IgD-negative memory B cell (primary cell): ENCODE measurements around the gene CADPS. TPM values are rescaled to one million over a fixed set of nuclear protein-coding genes. Genes with fewer than 3 reads are reported as not detected.

Experiments
- H3K27ac Mint-ChIP-seq, 3 donors: one replicate each; pipeline ENCODE4 v1.8.0; 2020 to 2022; ENCODE audit warnings: mild to moderate bottlenecking in 3 of 3, mixed read lengths in 3 of 3, moderate library complexity in 1 of 3
- H3K27me3 Mint-ChIP-seq: one replicate; pipeline ENCODE4 v1.8.0; 2021; ENCODE audit warnings: mixed read lengths
- H3K36me3 Mint-ChIP-seq: one replicate; pipeline ENCODE4 v1.8.0; 2020; ENCODE audit warnings: mild to moderate bottlenecking, mixed read lengths
- H3K4me1 Mint-ChIP-seq, 3 donors: one replicate each; pipeline ENCODE4 v1.8.0; 2020 to 2022; ENCODE audit warnings: mixed read lengths in 3 of 3, mild to moderate bottlenecking in 1 of 3
- H3K4me3 Mint-ChIP-seq, 4 donors: one replicate each; pipeline ENCODE4 v1.8.0; 2020 to 2022; ENCODE audit warnings: mild to moderate bottlenecking in 4 of 4, mixed read lengths in 4 of 4, moderate library complexity in 3 of 4
- H3K9me3 Mint-ChIP-seq, 3 donors: one replicate each; pipeline ENCODE4 v1.8.0; 2020 to 2021; ENCODE audit warnings: mixed read lengths in 3 of 3, mild to moderate bottlenecking in 1 of 3
- polyA plus RNA-seq: library from polyadenylated mRNA; unstranded; fragments of 300-500 nt; fragmentation: Illumina TruSeq; gene quantifications from one replicate; pipeline ENCODE4 v1.2.3, GENCODE V29; 2021

The CADPS gene
- polyA plus RNA-seq, 1 donor from 2014 or later: not detected

GRCh38 chr3:62718515-62719320, 156.5 kb downstream of the CADPS start:
- H3K36me3 Mint-ChIP-seq: no peaks in the 10 kb centered on the region
- peaks cover 0 to 3% (median 0%) of the 10 kb centered on the region in 3 donors for H3K4me1 Mint-ChIP-seq
- H3K9me3 Mint-ChIP-seq: peaks cover 0 to 6% (median 0%) of the 10 kb centered on the region in 3 donors
- H3K4me3 Mint-ChIP-seq: no peak overlapping the region
- peaks cover 8% of the 10 kb centered on the region for H3K27me3 Mint-ChIP-seq
- no peak overlapping the region for H3K27ac Mint-ChIP-seq

GRCh38 chr3:62718011-62718410, 157.2 kb downstream of the CADPS start:
- H3K9me3 Mint-ChIP-seq: peaks cover 0 to 6% (median 0%) of the 10 kb centered on the region in 3 donors
- H3K27ac Mint-ChIP-seq: no peak overlapping the region
- H3K27me3 Mint-ChIP-seq: peaks cover 8% of the 10 kb centered on the region
- no peaks in the 10 kb centered on the region for H3K36me3 Mint-ChIP-seq
- H3K4me1 Mint-ChIP-seq: peaks cover 0 to under 1% (median 0%) of the 10 kb centered on the region in 3 donors
- no peak overlapping the region for H3K4me3 Mint-ChIP-seq

DNA sequence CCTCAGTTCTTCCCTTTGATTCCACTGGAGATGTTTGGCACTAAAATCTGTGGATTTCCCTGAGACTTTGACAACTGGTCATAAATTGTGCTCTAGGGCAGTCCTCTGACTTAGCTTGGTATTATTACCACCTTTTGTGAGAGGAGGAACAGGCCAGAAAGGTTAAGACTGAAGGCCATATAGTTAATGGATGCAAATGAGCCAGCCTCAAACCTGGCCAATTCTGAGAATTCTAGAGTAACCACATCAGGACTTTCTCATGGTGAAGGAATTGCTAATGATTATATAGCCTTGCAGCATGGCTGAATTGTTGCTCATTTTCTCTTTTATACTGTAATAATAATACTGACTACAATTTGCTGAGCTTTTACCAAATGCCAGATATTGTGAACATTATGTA, 162.5 kb downstream of the CADPS start:
- H3K9me3 Mint-ChIP-seq: peaks cover 0 to 4% (median 0%) of the 10 kb centered on the region in 3 donors
- no peaks in the 10 kb centered on the region for H3K36me3 Mint-ChIP-seq
- H3K4me3 Mint-ChIP-seq: no peak overlapping the region
- H3K27ac Mint-ChIP-seq: no peak overlapping the region
- peaks cover 1% of the 10 kb centered on the region for H3K27me3 Mint-ChIP-seq
- no peaks in the 10 kb centered on the region for H3K4me1 Mint-ChIP-seq

DNA sequence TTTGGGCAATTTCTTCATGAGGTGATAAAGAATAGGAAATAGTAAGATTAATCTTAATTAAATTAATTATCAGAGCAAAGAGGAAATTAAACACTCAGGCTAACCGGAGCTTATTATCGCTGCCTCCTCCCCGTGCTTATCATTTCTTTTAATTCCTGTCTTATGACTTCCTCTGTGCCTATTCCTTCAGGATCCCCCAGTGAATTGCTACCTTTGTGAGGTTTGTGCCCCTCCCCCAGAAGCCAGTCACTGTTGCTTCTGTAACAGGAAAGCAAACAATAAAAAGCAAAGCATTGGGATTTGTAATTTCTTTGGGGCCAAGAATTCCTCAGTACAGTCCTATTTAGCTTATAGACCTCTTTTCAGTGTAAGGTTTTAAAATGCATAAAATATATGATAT, 164.5 kb downstream of the CADPS start:
- Mint-ChIP-seq H3K4me1 (no peaks in the 10 kb centered on the region), H3K36me3 (no peaks in the 10 kb centered on the region), H3K9me3 (no peaks in the 10 kb centered on the region), H3K4me3 (no peak overlapping the region), H3K27me3 (peaks cover 1% of the 10 kb centered on the region), H3K27ac (no peak overlapping the region)

DNA sequence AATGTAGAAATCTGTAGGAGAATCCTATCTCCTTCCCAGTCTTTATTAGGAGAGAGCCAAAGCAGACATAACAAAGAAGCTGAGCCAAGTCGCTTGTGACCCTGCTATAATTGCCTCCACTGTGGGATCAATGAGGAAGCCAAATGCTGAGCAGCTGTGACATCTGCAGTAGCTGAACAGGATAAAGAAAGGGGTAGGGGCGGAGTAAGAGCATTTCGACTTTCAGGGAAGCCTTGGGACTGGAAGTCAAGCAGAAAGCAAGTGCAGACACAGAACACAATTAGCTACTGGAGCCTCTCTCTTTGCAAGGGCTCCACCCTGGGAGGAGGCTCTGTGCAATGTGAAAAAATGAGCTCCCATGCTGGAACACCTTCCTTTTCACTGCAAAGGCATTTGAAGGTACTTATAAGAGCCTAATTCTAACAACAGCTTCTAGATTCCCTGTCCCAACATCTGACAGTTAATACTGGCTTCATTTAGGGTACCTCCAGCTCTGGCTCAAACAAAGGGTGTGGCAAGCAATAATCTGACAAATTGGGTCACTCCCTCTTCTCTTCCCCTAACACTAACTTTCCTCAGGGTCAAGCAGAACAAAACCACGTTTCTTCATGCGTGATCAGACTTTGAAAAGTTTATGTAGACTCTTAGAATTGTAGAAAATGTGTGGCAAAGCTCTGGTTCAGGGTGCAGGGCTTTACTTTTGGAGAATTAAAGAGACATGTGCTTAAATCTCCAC, 166.4 kb downstream of the CADPS start:
- Mint-ChIP-seq H3K36me3 (no peaks in the 10 kb centered on the region), H3K27me3 (peaks cover 1% of the 10 kb centered on the region), H3K9me3 (no peaks in the 10 kb centered on the region), H3K27ac (no peak overlapping the region), H3K4me3 (no peak overlapping the region), H3K4me1 (no peaks in the 10 kb centered on the region)

DNA sequence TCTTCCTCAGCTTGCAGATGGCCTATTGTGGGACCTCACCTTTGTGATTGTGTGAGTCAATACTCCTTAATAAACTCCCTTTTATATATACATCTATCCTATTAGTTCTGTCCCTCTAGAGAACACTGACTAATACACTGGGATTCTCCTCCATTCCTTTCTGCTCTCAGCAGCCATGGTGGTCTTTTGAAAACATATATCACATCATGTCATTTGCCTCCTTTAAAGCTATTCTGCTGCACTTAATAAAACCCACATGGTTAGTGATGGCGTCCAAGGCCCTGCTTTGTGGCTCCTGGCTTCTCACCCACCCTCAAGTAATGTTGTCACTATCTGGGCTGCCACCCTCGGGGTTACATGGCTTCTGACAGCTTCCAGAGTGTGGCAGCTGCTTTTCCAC, 169.5 kb downstream of the CADPS start:
- no peaks in the 10 kb centered on the region for H3K4me1 Mint-ChIP-seq
- H3K27ac Mint-ChIP-seq: no peak overlapping the region
- no peak overlapping the region for H3K4me3 Mint-ChIP-seq
- H3K9me3 Mint-ChIP-seq: no peaks in the 10 kb centered on the region
- H3K36me3 Mint-ChIP-seq: no peaks in the 10 kb centered on the region
- peaks cover 3% of the 10 kb centered on the region for H3K27me3 Mint-ChIP-seq

- Mint-ChIP-seq H3K27ac (no peak overlapping the region), H3K4me3 (no peak overlapping the region), H3K4me1 (no peaks in the 10 kb centered on the region), H3K27me3 (peaks cover 2% of the 10 kb centered on the region), H3K9me3 (no peaks in the 10 kb centered on the region), H3K36me3 (no peaks in the 10 kb centered on the region)
Measured at GRCh38 chr3:62703451-62704167, 171.6 kb downstream of the CADPS start.

GRCh38 chr3:62700357-62700756, 174.9 kb downstream of the CADPS start:
- Mint-ChIP-seq H3K27me3 (peaks cover 2% of the 10 kb centered on the region), H3K4me3 (no peak overlapping the region), H3K36me3 (no peaks in the 10 kb centered on the region), H3K4me1 (no peaks in the 10 kb centered on the region), H3K9me3 (peaks cover 0 to 3% (median 0%) of the 10 kb centered on the region in 3 donors), H3K27ac (no peak overlapping the region)

DNA sequence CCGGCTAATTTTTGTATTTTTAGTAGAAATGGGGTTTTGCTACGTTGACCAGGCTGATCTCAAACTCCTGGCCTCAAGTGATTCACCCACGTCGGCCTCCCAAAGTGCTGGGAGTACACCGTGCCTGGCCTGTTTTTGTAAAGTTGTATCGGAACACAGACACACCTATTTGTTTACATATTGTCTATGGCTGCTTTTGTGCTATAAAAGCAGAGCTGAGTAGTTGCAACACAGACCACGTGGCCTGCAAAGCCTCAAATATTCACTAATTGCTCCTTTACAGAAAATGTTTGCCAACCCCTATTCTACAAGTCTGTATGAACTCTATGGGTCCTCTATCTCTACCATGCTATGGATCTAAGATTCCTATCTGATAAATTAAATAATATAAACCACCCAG, 175.5 kb downstream of the CADPS start:
- H3K4me1 Mint-ChIP-seq: no peaks in the 10 kb centered on the region
- H3K27me3 Mint-ChIP-seq: peaks cover 2% of the 10 kb centered on the region
- no peaks in the 10 kb centered on the region for H3K36me3 Mint-ChIP-seq
- peak overlapping the region in 1 of 3 donors; percentile 39 for H3K27ac Mint-ChIP-seq
- H3K9me3 Mint-ChIP-seq: peaks cover 0 to 3% (median 0%) of the 10 kb centered on the region in 3 donors
- H3K4me3 Mint-ChIP-seq: no peak overlapping the region

GRCh38 chr3:62696011-62696410, 179.2 kb downstream of the CADPS start:
- H3K36me3 Mint-ChIP-seq: no peaks in the 10 kb centered on the region
- H3K27ac Mint-ChIP-seq: no peak overlapping the region
- H3K27me3 Mint-ChIP-seq: no peaks in the 10 kb centered on the region
- no peaks in the 10 kb centered on the region for H3K4me1 Mint-ChIP-seq
- H3K9me3 Mint-ChIP-seq: peaks cover 0 to 3% (median 0%) of the 10 kb centered on the region in 3 donors
- H3K4me3 Mint-ChIP-seq: no peak overlapping the region

- H3K4me3 Mint-ChIP-seq: no peak overlapping the region
- no peak overlapping the region for H3K27ac Mint-ChIP-seq
- no peaks in the 10 kb centered on the region for H3K9me3 Mint-ChIP-seq
- H3K36me3 Mint-ChIP-seq: peaks cover 2% of the 10 kb centered on the region
- H3K4me1 Mint-ChIP-seq: no peaks in the 10 kb centered on the region
- no peaks in the 10 kb centered on the region for H3K27me3 Mint-ChIP-seq
Measured at GRCh38 chr3:62688812-62689211, 186.4 kb downstream of the CADPS start.

DNA sequence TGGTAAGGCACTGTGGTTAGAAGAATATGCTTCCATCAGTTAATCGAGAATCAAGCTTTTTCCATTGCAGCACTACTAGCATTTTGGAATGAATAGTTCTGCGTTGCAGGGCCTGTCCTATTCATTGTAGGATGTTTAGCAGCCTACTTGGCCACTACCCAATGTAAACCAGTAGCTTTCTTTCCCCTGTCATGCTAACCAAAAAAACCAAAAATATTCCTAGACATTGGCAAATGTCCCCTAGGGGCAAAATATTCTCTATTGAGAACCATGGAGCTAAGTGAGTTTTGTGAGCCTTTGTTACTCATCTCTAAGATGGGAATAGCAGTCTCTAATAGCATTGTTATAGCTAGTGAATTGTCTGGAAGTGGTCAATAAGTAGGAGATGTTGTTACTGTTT, 187.2 kb downstream of the CADPS start:
- Mint-ChIP-seq H3K27me3 (no peaks in the 10 kb centered on the region), H3K27ac (no peak overlapping the region), H3K9me3 (no peaks in the 10 kb centered on the region), H3K4me1 (no peaks in the 10 kb centered on the region), H3K4me3 (no peak overlapping the region), H3K36me3 (peaks cover 2% of the 10 kb centered on the region)

- no peaks in the 10 kb centered on the region for H3K27me3 Mint-ChIP-seq
- H3K4me3 Mint-ChIP-seq: no peak overlapping the region
- H3K36me3 Mint-ChIP-seq: peaks cover 2% of the 10 kb centered on the region
- no peaks in the 10 kb centered on the region for H3K4me1 Mint-ChIP-seq
- peaks cover 0 to 4% (median 1%) of the 10 kb centered on the region in 3 donors for H3K9me3 Mint-ChIP-seq
- H3K27ac Mint-ChIP-seq: no peak overlapping the region
Measured at GRCh38 chr3:62686503-62687294, 188.5 kb downstream of the CADPS start.

DNA sequence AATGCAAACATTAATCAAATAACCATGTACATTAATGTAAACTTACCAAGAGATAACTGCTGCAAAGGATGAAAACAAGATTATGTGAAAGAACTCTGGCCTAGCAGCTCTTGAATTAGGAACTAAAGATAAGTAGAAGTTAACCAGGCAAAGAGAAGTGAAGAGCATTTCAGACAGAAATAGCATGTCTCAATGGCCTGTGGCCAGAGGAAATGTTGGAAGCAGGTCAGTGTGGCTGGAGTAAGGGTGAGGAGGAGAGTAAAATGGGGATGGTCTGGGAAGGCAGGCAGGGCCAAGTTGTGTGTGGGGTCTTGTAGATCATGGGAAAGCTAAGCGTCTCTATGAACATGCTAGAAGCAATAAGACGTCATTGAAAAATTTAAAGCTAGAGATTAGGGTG, 192.4 kb downstream of the CADPS start:
- H3K4me1 Mint-ChIP-seq: no peaks in the 10 kb centered on the region
- H3K27ac Mint-ChIP-seq: no peak overlapping the region
- peaks cover 2% of the 10 kb centered on the region for H3K27me3 Mint-ChIP-seq
- H3K36me3 Mint-ChIP-seq: no peaks in the 10 kb centered on the region
- no peak overlapping the region for H3K4me3 Mint-ChIP-seq
- H3K9me3 Mint-ChIP-seq: peaks cover 1 to 4% (median 2%) of the 10 kb centered on the region in 3 donors
